CD14-positive monocyte (primary cell): Measurements from ENCODE around the gene RGS17. TPM values are rescaled to one million over a fixed set of nuclear protein-coding genes. Genes with fewer than 3 reads are reported as not detected.

Experiments used
- DNase-seq, 3 donors: peaks; one replicate each; pipeline ENCODE4 v3.0.0-alpha.2; 2011 to 2022
- H2AFZ ChIP-seq: 2 replicates; pipeline ENCODE4 v1.6.0; 2012; ENCODE audit warnings: mild to moderate bottlenecking, low read depth, low read length, inconsistent platforms; ENCODE audit not compliant: insufficient read depth, poor library complexity, severe bottlenecking
- H3K27ac ChIP-seq, 2 donors: 1 replicate in 1 of 2; 2 replicates in 1 of 2; pipeline ENCODE4 v1.5.1; 2012 to 2013; ENCODE audit warnings: low read length in 2 of 2, control low read depth in 1 of 2, inconsistent platforms in 1 of 2, low read depth in 1 of 2, mild to moderate bottlenecking in 1 of 2
- H3K27me3 ChIP-seq, 2 donors: one replicate each; pipeline versions ENCODE4 v1.6.0 to v1.6.1; 2011 to 2013; ENCODE audit warnings: low read length in 2 of 2; ENCODE audit not compliant: control insufficient read depth in 2 of 2, insufficient read depth in 2 of 2
- H3K36me3 ChIP-seq, 2 donors: replicated peaks in 1 of 2; 1 replicate in 1 of 2; 2 replicates in 1 of 2; pipeline versions ENCODE4 v1.5.1 to v1.6.1; 2012 to 2013; ENCODE audit warnings: low read length in 2 of 2, control low read depth in 1 of 2, inconsistent platforms in 1 of 2, mild to moderate bottlenecking in 1 of 2; ENCODE audit not compliant: insufficient read depth in 2 of 2, control insufficient read depth in 1 of 2
- H3K4me1 ChIP-seq, 2 donors: 1 replicate in 1 of 2; 2 replicates in 1 of 2; pipeline versions ENCODE4 v1.5.1 to v1.6.1; 2012 to 2013; ENCODE audit warnings: low read length in 2 of 2, control low read depth in 1 of 2, inconsistent platforms in 1 of 2, mild to moderate bottlenecking in 1 of 2, moderate library complexity in 1 of 2; ENCODE audit not compliant: insufficient read depth in 2 of 2, control insufficient read depth in 1 of 2
- H3K4me2 ChIP-seq: replicated peaks from 2 replicates; pipeline ENCODE3; 2012; ENCODE audit warnings: low read length, moderate library complexity, mild to moderate bottlenecking; ENCODE audit not compliant: poor library complexity, severe bottlenecking; ENCODE audit errors: extremely low read depth
- H3K4me3 ChIP-seq, 3 experiments: fragments of 200-600 bp in 1 of 3; sonication (generic) in 1 of 3; replicated peaks in 1 of 3; 1 replicate in 2 of 3; 2 replicates in 1 of 3; pipeline ENCODE4 v1.5.1; 2011 to 2013; ENCODE audit warnings: low read length in 3 of 3, mild to moderate bottlenecking in 3 of 3, control low read depth in 2 of 3, low read depth in 2 of 3, inconsistent platforms in 1 of 3, moderate library complexity in 1 of 3
- H3K79me2 ChIP-seq: 2 replicates; pipeline ENCODE4 v1.6.0; 2012; ENCODE audit warnings: mild to moderate bottlenecking, control low read depth, inconsistent platforms, low read length, moderate library complexity; ENCODE audit not compliant: insufficient read depth
- H3K9ac ChIP-seq: 2 replicates; pipeline ENCODE4 v1.6.0; 2017; ENCODE audit warnings: low read length, mild to moderate bottlenecking; ENCODE audit not compliant: insufficient read depth, poor library complexity, severe bottlenecking
- H3K9me3 ChIP-seq, 2 donors: replicated peaks in 1 of 2; 1 replicate in 1 of 2; 2 replicates in 1 of 2; pipeline versions ENCODE4 v1.5.1 to v1.6.1; 2012 to 2013; ENCODE audit warnings: low read length in 2 of 2, control low read depth in 1 of 2; ENCODE audit not compliant: control insufficient read depth in 1 of 2, insufficient read depth in 1 of 2
- H4K20me1 ChIP-seq: 2 replicates; pipeline ENCODE4 v1.6.0; 2012; ENCODE audit warnings: mild to moderate bottlenecking, low read length, control low read depth, moderate library complexity; ENCODE audit not compliant: insufficient read depth
- H3K27ac Mint-ChIP-seq, 7 donors: one replicate each; pipeline ENCODE4 v1.8.0; 2020; ENCODE audit warnings: mild to moderate bottlenecking in 7 of 7, mixed read lengths in 7 of 7, moderate library complexity in 6 of 7, inconsistent platforms in 2 of 7
- H3K27me3 Mint-ChIP-seq, 3 donors: one replicate each; pipeline ENCODE4 v1.8.0; 2021 to 2022; ENCODE audit warnings: low read depth in 3 of 3, mild to moderate bottlenecking in 3 of 3, mixed read lengths in 3 of 3, moderate library complexity in 3 of 3, inconsistent platforms in 1 of 3
- H3K36me3 Mint-ChIP-seq, 2 donors: one replicate each; pipeline ENCODE4 v1.8.0; 2020; ENCODE audit warnings: mixed read lengths in 2 of 2, inconsistent platforms in 1 of 2, mild to moderate bottlenecking in 1 of 2
- H3K4me1 Mint-ChIP-seq: one replicate; pipeline ENCODE4 v1.8.0; 2020; ENCODE audit warnings: mild to moderate bottlenecking, mixed read lengths
- H3K4me3 Mint-ChIP-seq, 2 donors: one replicate each; pipeline ENCODE4 v1.8.0; 2020; ENCODE audit warnings: mild to moderate bottlenecking in 2 of 2, mixed read lengths in 2 of 2, moderate library complexity in 1 of 2
- H3K9me3 Mint-ChIP-seq, 7 donors: one replicate each; pipeline ENCODE4 v1.8.0; 2020 to 2022; ENCODE audit warnings: mixed read lengths in 7 of 7, mild to moderate bottlenecking in 6 of 7, moderate library complexity in 6 of 7, inconsistent platforms in 2 of 7
- WGBS: methylation state at CpG from one replicate; pipeline ENCODE4 v1.1.5; 2013; ENCODE audit warnings: missing lambda C conversion rate; ENCODE audit not compliant: insufficient coverage; 5-methylcytosine and 5-hydroxymethylcytosine counted together
- intact Hi-C, 2 donors: fragments of 100-400 bp; cut with micrococcal nuclease; formaldehyde crosslinking; loops; one replicate each; pipeline versions ENCODE4 v1.15.0 to v1.15.1; 2023
- polyA plus RNA-seq, 3 donors: library from polyadenylated mRNA; depleted of rRNA in 1 of 3; unstranded in 2 of 3; stranded (reverse) in 1 of 3; fragments of 300-500 nt in 2 of 3; fragments of >200 nt in 1 of 3; fragmentation: Illumina TruSeq in 2 of 3; gene quantifications; 1 replicate in 2 of 3; 2 replicates in 1 of 3; pipeline ENCODE4 v1.2.3, GENCODE V29; 2012 to 2021
- TF ChIP-seq, protein P1 (sequence below): fragments of 200-600 bp; IDR thresholded peaks from one replicate; pipeline ENCODE4 v1.8.0; 2022; ENCODE audit warnings: antibody characterized with exemption, mild to moderate bottlenecking

RGS17 gene
- polyA plus RNA-seq, 3 donors = not detected

DNA sequence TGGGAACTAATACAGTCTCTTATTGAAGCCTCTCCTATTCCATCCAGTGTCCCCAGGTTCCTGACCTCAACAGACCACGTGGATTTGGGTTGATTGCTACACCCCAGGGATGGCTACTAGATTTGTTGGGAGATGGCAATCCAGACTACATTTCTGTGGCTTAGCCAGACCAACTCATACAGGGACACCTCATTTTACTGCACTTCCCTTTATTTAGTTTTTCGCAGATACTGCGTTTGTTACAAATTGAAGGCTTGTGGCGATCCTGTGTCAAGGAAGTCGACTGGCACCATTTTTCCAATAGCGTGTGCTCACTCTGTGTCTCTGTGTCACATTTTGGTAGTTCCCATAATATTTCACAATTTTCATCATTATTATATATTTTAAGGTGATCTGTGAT is 118.2 kb downstream of the RGS17 start:
- no peaks in the 10 kb centered on the region for H3K4me1 ChIP-seq
- H3K9ac ChIP-seq = no peak overlapping the region
- no peaks in the 10 kb centered on the region for H3K9me3 ChIP-seq
- H3K27me3 ChIP-seq = no peaks in the 10 kb centered on the region
- no peak overlapping the region for H3K4me3 ChIP-seq
- Mint-ChIP-seq H3K27ac (no peak overlapping the region), H3K27me3 (peaks cover 0 to 2% (median 0%) of the 10 kb centered on the region in 3 donors), H3K4me1 (peaks cover 9% of the 10 kb centered on the region), H3K4me3 (no peak overlapping the region), H3K36me3 (no peaks in the 10 kb centered on the region), H3K9me3 (peaks cover 0 to 4% (median 0%) of the 10 kb centered on the region in 7 donors)
- no peak overlapping the region for H3K27ac ChIP-seq
- TF ChIP-seq, protein P1, sequence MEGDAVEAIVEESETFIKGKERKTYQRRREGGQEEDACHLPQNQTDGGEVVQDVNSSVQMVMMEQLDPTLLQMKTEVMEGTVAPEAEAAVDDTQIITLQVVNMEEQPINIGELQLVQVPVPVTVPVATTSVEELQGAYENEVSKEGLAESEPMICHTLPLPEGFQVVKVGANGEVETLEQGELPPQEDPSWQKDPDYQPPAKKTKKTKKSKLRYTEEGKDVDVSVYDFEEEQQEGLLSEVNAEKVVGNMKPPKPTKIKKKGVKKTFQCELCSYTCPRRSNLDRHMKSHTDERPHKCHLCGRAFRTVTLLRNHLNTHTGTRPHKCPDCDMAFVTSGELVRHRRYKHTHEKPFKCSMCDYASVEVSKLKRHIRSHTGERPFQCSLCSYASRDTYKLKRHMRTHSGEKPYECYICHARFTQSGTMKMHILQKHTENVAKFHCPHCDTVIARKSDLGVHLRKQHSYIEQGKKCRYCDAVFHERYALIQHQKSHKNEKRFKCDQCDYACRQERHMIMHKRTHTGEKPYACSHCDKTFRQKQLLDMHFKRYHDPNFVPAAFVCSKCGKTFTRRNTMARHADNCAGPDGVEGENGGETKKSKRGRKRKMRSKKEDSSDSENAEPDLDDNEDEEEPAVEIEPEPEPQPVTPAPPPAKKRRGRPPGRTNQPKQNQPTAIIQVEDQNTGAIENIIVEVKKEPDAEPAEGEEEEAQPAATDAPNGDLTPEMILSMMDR = no peak
- no peak overlapping the region for H3K4me2 ChIP-seq
- no peaks in the 10 kb centered on the region for H3K36me3 ChIP-seq
- no peak overlapping the region for H2AFZ ChIP-seq
- H3K79me2 ChIP-seq = no peaks in the 10 kb centered on the region
- no peaks in the 10 kb centered on the region for H4K20me1 ChIP-seq
- intact Hi-C loops = no loop called here
- DNase-seq = no peak
- no CpG with 5 or more reads among the region's 6 CpGs for WGBS

DNA sequence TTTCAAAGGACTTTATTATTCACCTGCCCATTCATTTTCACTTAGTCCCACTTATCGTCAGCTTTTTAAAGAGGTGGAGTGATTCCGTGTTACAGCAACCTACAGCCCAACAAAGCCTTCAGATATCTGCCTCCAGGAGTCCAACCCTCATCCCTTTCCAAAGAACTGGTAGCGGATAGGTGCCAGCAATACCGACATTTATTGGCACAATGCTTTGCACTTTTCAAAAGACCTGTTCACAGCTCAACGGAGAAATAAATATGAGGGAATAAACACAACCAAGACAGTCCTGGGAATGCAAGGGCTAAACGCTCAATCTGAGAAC is 127.8 kb downstream of the RGS17 start:
- peaks cover 0 to 4% (median 0%) of the 10 kb centered on the region in 7 donors for H3K9me3 Mint-ChIP-seq
- no peaks in the 10 kb centered on the region for H3K9me3 ChIP-seq
- peaks cover 5 to 11% of the 10 kb centered on the region in 2 donors for H3K36me3 Mint-ChIP-seq
- H3K4me1 ChIP-seq = peaks cover 21 to 32% of the 10 kb centered on the region in 2 donors
- TF ChIP-seq, protein P1 = no peak
- H3K4me3 ChIP-seq = peak overlapping the region; percentile 88 to 94 (median 94)
- H3K79me2 ChIP-seq = peaks cover 56% of the 10 kb centered on the region
- H3K9ac ChIP-seq = peak overlapping the region; percentile 84
- peak overlapping the region in 5 of 7 donors; percentile 41 to 97 (median 90) for H3K27ac Mint-ChIP-seq
- peak overlapping the region; percentile 99 for H3K4me3 Mint-ChIP-seq
- H2AFZ ChIP-seq = peak overlapping the region; percentile 94
- intact Hi-C loops = no loop called here
- H3K4me2 ChIP-seq = peak overlapping the region; percentile 94
- H4K20me1 ChIP-seq = peaks cover 28% of the 10 kb centered on the region
- no peaks in the 10 kb centered on the region for H3K27me3 Mint-ChIP-seq
- peaks cover 0 to 9% of the 10 kb centered on the region in 2 donors for H3K36me3 ChIP-seq
- DNase-seq = no peak
- H3K4me1 Mint-ChIP-seq = peaks cover 37% of the 10 kb centered on the region
- peak overlapping the region in 1 of 2 donors; percentile 84 for H3K27ac ChIP-seq
- WGBS = 5% methylated on average over 4 of the region's 6 CpGs
- H3K27me3 ChIP-seq = no peaks in the 10 kb centered on the region
